GM23338 (cell line): ENCODE data around the gene OSBPL6.

Experiments
- EZH2 ChIP-seq: fragments of 200-600 bp; sonication (generic); IDR thresholded peaks from one replicate; pipeline ENCODE4 v1.8.0; 2017; ENCODE audit warnings: antibody characterized with exemption, mild to moderate bottlenecking, low read depth; ENCODE audit not compliant: unreplicated experiment
- EZH2phosphoT487 ChIP-seq: fragments of 200-600 bp; sonication (generic); IDR thresholded peaks from one replicate; pipeline ENCODE4 v1.8.1; 2018; ENCODE audit warnings: antibody characterized with exemption; ENCODE audit not compliant: unreplicated experiment
- TF ChIP-seq, protein P1 (sequence below), 2 experiments: fragments of 200-600 bp in 1 of 2; sonication (generic) in 1 of 2; conservative IDR thresholded peaks; 2 replicates each; pipeline versions ENCODE4 v1.5.1 to v1.6.1; 2016 to 2017; ENCODE audit warnings: antibody characterized with exemption in 2 of 2, low read depth in 2 of 2, mild to moderate bottlenecking in 2 of 2, moderate library complexity in 1 of 2
- TF ChIP-seq, protein P2 (sequence below): IDR thresholded peaks from one replicate; pipeline ENCODE4 v1.6.1; 2018; ENCODE audit warnings: antibody characterized with exemption; ENCODE audit not compliant: unreplicated experiment
- TF ChIP-seq, protein P3 (sequence below): IDR thresholded peaks from 2 replicates; pipeline ENCODE4 v1.6.1; 2016; ENCODE audit warnings: antibody characterized with exemption

GRCh38 chr2:178257127-178257526 is 62.8 kb downstream of the OSBPL6 start:
- TF ChIP-seq, protein P1, sequence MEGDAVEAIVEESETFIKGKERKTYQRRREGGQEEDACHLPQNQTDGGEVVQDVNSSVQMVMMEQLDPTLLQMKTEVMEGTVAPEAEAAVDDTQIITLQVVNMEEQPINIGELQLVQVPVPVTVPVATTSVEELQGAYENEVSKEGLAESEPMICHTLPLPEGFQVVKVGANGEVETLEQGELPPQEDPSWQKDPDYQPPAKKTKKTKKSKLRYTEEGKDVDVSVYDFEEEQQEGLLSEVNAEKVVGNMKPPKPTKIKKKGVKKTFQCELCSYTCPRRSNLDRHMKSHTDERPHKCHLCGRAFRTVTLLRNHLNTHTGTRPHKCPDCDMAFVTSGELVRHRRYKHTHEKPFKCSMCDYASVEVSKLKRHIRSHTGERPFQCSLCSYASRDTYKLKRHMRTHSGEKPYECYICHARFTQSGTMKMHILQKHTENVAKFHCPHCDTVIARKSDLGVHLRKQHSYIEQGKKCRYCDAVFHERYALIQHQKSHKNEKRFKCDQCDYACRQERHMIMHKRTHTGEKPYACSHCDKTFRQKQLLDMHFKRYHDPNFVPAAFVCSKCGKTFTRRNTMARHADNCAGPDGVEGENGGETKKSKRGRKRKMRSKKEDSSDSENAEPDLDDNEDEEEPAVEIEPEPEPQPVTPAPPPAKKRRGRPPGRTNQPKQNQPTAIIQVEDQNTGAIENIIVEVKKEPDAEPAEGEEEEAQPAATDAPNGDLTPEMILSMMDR (conservative IDR thresholded peaks at IDR 0.05; ENCODE audit: low read depth in 2 of 2) = no peak
- TF ChIP-seq, protein P2, sequence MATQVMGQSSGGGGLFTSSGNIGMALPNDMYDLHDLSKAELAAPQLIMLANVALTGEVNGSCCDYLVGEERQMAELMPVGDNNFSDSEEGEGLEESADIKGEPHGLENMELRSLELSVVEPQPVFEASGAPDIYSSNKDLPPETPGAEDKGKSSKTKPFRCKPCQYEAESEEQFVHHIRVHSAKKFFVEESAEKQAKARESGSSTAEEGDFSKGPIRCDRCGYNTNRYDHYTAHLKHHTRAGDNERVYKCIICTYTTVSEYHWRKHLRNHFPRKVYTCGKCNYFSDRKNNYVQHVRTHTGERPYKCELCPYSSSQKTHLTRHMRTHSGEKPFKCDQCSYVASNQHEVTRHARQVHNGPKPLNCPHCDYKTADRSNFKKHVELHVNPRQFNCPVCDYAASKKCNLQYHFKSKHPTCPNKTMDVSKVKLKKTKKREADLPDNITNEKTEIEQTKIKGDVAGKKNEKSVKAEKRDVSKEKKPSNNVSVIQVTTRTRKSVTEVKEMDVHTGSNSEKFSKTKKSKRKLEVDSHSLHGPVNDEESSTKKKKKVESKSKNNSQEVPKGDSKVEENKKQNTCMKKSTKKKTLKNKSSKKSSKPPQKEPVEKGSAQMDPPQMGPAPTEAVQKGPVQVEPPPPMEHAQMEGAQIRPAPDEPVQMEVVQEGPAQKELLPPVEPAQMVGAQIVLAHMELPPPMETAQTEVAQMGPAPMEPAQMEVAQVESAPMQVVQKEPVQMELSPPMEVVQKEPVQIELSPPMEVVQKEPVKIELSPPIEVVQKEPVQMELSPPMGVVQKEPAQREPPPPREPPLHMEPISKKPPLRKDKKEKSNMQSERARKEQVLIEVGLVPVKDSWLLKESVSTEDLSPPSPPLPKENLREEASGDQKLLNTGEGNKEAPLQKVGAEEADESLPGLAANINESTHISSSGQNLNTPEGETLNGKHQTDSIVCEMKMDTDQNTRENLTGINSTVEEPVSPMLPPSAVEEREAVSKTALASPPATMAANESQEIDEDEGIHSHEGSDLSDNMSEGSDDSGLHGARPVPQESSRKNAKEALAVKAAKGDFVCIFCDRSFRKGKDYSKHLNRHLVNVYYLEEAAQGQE = no peak
- TF ChIP-seq EZH2phosphoT487 = no peak
- TF ChIP-seq, protein P3, sequence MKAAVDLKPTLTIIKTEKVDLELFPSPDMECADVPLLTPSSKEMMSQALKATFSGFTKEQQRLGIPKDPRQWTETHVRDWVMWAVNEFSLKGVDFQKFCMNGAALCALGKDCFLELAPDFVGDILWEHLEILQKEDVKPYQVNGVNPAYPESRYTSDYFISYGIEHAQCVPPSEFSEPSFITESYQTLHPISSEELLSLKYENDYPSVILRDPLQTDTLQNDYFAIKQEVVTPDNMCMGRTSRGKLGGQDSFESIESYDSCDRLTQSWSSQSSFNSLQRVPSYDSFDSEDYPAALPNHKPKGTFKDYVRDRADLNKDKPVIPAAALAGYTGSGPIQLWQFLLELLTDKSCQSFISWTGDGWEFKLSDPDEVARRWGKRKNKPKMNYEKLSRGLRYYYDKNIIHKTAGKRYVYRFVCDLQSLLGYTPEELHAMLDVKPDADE = no peak
- TF ChIP-seq EZH2 = no peak
